Left ventricle myocardium inferior (tissue), 1 donor: ENCODE data around the gene OVCA2. TPM values are rescaled to one million over a fixed set of nuclear protein-coding genes. Genes with fewer than 3 reads are reported as not detected.

Experiments
- DNase-seq: peaks from one replicate; pipeline ENCODE4 v3.0.0-alpha.2; 2020
- H3K27ac ChIP-seq: fragments of 200-600 bp; replicated peaks from 2 replicates; pipeline ENCODE4 v1.8.0; 2021
- H3K27me3 ChIP-seq: fragments of 200-600 bp; 2 replicates; pipeline ENCODE4 v1.8.0; 2021; ENCODE audit warnings: low read depth
- H3K36me3 ChIP-seq: fragments of 200-600 bp; 2 replicates; pipeline ENCODE4 v1.8.0; 2021
- H3K4me1 ChIP-seq: fragments of 200-600 bp; 2 replicates; pipeline ENCODE4 v1.8.0; 2021
- H3K4me3 ChIP-seq: fragments of 200-600 bp; 2 replicates; pipeline ENCODE4 v1.8.0; 2021; ENCODE audit warnings: mild to moderate bottlenecking, moderate library complexity
- H3K9me3 ChIP-seq: fragments of 200-600 bp; replicated peaks from 2 replicates; pipeline ENCODE4 v1.8.0; 2021
- intact Hi-C: fragments of 100-400 bp; cut with micrococcal nuclease; formaldehyde crosslinking; loops from one replicate; pipeline ENCODE4 v1.11.0; 2022
- total RNA-seq: library from RNA; stranded (reverse); fragmentation: NEBNext Ultra II Directional; extraction: Animal tissue kit (Norgen Biotek cat#: 25700); gene quantifications from one replicate; pipeline ENCODE4 v1.2.1, GENCODE V29; 2021
- TF ChIP-seq, protein P1 (sequence below): fragments of 200-600 bp; IDR thresholded peaks from 2 replicates; pipeline ENCODE4 v1.8.0; 2021; ENCODE audit warnings: antibody characterized with exemption, mild to moderate bottlenecking, borderline replicate concordance
- donor health status: DM: no; HTN: yes; CAD: no; lungs with severe emphysema.

Gene OVCA2
- total RNA-seq, 1 donor from 2014 or later: 16.6 TPM

DNA sequence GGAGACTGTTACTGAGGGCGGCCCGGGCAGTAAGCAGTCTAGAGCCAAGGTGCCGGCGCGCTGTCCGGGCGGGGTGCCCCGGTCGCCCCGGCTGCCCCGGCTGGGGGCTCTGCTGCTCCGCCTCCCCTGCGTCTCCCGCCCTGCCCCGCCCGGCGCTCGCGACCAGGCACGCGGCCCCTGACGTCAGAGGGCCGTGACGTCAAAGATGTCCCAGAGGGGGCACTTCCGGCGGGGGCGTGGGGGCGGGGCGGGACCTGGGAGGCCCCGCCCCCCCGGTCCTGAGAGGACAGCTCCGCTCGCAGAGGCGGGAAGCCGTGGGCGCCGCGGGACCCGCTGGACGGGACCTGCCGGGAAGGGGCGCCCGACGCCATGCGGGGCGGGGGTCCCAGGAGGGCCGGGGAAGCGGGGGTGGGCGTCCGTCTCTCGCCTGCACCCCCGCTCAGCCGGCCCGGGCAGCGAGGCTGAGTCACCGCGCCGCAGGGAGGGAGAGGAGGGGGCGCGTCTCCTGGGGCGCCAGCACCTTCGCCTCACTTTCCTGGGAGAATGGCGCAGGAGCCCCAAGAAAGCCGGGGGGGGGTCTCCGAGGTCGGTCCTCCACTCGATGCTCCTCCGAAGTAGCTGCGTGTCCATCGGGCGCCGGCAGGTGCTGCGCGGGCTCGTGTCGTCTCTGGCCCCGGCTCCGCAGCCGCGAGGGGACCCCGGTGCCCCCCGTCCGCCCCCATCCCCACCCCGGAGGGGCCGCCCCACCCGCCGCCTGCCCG is 8.7 kb downstream of the OVCA2 start:
- no peaks in the 10 kb centered on the region for H3K36me3 ChIP-seq
- TF ChIP-seq, protein P1, sequence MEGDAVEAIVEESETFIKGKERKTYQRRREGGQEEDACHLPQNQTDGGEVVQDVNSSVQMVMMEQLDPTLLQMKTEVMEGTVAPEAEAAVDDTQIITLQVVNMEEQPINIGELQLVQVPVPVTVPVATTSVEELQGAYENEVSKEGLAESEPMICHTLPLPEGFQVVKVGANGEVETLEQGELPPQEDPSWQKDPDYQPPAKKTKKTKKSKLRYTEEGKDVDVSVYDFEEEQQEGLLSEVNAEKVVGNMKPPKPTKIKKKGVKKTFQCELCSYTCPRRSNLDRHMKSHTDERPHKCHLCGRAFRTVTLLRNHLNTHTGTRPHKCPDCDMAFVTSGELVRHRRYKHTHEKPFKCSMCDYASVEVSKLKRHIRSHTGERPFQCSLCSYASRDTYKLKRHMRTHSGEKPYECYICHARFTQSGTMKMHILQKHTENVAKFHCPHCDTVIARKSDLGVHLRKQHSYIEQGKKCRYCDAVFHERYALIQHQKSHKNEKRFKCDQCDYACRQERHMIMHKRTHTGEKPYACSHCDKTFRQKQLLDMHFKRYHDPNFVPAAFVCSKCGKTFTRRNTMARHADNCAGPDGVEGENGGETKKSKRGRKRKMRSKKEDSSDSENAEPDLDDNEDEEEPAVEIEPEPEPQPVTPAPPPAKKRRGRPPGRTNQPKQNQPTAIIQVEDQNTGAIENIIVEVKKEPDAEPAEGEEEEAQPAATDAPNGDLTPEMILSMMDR: no peak
- peaks cover 52% of the 10 kb centered on the region for H3K4me1 ChIP-seq
- peak; percentile 64 for DNase-seq
- peak overlapping the region; percentile 48 for H3K27ac ChIP-seq
- H3K27me3 ChIP-seq: peaks cover 46% of the 10 kb centered on the region
- H3K9me3 ChIP-seq: no peaks in the 10 kb centered on the region
- intact Hi-C loops: no loop called here
- peak overlapping the region; percentile 87 for H3K4me3 ChIP-seq

DNA sequence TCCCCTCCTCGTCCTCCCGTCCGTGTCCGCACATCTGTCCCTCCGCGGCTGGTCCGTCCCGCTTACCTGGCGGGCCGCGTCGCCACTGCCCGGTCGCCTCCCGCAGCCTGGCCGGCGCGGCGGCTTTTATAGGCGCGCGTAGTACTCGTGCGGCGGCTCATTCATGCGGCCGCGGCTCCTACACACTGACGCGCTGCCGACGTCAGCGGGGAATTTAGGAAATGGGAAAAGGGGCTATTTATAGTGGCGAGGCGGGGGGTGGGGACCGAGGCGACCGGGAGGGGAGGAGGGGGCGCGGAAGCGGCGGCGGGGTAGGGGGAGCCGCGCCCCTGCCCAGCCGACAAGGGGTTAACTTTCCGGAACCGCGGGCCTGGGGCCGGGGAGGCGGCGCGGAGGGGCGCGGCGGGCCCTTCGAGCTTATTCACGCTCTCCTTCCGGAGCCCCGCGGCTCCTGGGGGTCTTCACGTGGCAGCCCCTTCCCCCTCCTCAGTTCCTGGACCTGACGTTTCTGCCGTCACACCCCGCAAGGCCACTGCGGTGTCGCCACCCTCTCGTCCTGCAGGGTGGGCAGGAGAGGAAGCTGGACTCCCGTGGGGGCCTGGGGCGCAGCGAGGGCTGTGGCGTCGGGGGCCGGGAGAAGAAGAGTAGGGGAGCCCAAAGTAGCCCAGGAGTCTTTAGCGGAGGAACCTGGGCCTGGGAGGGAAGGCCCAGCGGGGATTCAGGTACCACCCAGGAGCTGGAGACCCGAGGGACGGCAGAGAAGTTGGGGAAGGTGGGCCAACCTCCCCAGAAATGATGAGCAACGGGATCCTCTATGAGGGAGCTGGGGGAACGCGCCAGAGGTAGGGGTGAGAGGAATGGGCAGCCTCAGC is 9.5 kb downstream of the OVCA2 start:
- peaks cover 52% of the 10 kb centered on the region for H3K27me3 ChIP-seq
- intact Hi-C loops: no loop called here

DNA sequence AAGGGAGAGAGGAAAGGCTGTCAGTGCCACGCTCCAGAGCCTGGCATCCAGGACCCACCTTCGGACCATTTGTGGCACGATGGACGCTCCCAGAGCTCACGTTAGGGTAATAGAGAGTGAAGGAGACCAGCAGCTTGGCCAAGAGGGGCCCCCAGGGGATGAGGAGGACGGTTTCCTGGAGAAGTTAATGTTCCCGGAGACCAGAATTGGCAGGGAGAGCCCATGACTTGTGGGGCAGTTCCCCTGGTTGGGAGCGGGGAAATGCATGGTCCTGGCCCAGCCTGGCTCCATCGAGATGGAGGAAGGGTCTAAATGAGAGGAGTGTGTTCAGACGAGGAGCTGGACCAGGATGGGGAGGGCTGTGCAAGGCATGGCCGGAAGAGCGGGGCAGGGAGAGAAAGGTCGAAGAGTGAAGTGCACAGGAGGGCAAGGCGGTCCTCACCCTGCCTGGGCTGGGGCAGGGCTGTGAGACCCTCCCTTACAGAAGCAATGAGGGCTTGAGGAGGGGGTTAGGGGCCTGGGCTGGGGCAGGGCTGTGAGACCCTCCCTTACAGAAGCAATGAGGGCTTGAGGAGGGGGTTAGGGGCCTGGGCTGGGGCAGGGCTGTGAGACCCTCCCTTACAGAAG is 10.2 kb downstream of the OVCA2 start:
- H3K27ac ChIP-seq: no peak overlapping the region
- no peaks in the 10 kb centered on the region for H3K9me3 ChIP-seq
- TF ChIP-seq, protein P1: no peak
- peaks cover 63% of the 10 kb centered on the region for H3K4me1 ChIP-seq
- no peak overlapping the region for H3K4me3 ChIP-seq
- intact Hi-C loops: no loop called here
- peaks cover 58% of the 10 kb centered on the region for H3K27me3 ChIP-seq
- no peaks in the 10 kb centered on the region for H3K36me3 ChIP-seq
- DNase-seq: no peak

More for the DNA sequence above, 9.5 kb downstream of the OVCA2 start:
- H3K4me1 ChIP-seq: peaks cover 57% of the 10 kb centered on the region
- H3K36me3 ChIP-seq: no peaks in the 10 kb centered on the region
- peak overlapping the region; percentile 87 for H3K4me3 ChIP-seq
- H3K9me3 ChIP-seq: no peaks in the 10 kb centered on the region
- no peak for DNase-seq
- peak overlapping the region; percentile 48 for H3K27ac ChIP-seq
- TF ChIP-seq, protein P1: no peak

DNA sequence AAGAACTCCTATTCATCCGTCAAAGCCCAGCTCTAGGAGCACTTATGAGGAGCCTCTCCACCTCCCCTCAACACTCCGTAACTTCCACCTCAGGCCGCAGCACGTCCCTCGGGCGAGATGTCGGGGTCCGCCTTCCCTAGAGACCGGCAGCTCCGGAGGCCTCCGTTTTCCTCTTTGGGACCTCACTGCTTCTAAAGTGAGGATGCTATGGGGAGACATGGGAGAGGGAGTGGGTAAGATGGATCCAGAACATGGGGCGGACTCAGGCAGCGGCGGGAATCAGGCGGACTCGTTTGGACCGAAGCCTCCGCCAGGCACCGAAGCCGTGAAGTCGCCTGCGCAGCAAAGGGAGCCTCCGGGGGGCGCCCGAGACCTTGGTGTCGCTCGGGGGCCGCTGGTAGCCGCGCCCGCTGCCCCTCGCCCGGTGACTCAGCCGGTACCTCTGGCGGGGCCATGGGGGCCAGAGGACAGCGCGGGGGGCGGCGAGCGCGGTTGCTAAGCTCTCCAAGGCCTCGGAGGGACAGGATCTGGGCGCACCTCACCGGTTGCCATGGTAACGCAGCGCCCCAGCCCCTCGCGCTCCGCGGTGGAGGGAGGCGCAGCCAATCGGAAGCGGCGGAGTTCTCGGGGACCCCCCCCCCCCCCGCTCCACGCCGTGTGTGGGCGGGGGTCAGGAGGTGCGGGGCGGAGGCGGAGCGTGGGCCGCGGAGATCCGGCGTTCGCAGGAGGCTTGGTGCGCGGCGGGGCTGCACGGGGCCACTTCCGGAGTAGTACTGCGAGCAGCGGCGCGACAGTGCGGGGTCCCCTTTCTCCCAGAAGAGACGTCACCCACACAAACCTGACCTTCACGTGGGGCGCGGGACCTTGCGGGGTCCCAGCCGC is 11.8 kb downstream of the OVCA2 start:
- Histone ChIP-seq H3K27ac (peak overlapping the region; percentile 96), H3K4me1 (peaks cover 78% of the 10 kb centered on the region)
- peak; percentile 78 for DNase-seq

More for the DNA sequence above, 11.8 kb downstream of the OVCA2 start:
- peaks cover 74% of the 10 kb centered on the region for H3K27me3 ChIP-seq
- intact Hi-C loops: loop anchor here (2.0 kb wide), 1 partner anchor 187 kb away; no protein-coding TSS in a partner anchor
- H3K9me3 ChIP-seq: no peaks in the 10 kb centered on the region
- TF ChIP-seq, protein P1: peak; percentile 78
- H3K36me3 ChIP-seq: peaks cover 16% of the 10 kb centered on the region
- peak overlapping the region; percentile 84 for H3K4me3 ChIP-seq
